Right lobe of liver (tissue), 4 donors: ENCODE results near the gene YLPM1.

Source experiments
- POLR2A ChIP-seq: fragments of 450-650 bp; IDR thresholded peaks from one replicate; pipeline ENCODE4 v1.6.1; 2017; ENCODE audit warnings: antibody characterized with exemption, mild to moderate bottlenecking
- TF ChIP-seq, protein P1 (sequence below), 4 donors: fragments of 200-600 bp in 3 of 4; fragments of 450-650 bp in 1 of 4; IDR thresholded peaks; one replicate each; pipeline versions ENCODE4 v1.5.1 to v1.8.0; 2016 to 2022; ENCODE audit warnings: antibody characterized with exemption in 4 of 4, mild to moderate bottlenecking in 2 of 4
- donor health status: DM: no; HTN: no; CAD: no.
- donor health status: DM: no; HTN: no; CAD: no.
- donor health status: DM: no; HTN: yes; CAD: no.

DNA sequence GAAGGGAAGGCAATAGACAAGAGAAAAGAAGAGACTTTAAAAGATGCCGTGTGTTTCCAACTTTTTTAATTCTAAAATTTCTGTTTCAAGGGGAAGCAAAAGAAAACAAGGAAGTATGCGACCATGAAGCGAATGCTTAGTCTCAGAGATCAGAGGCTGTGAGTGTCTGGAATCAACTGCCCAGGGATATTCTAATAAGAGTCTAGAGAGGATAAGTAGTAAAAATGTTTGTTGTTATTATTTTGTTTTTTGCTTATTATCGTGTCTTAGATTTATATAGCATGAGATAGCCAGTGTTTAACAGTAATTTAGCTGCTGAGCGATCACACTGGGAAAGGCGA is 49.8 kb upstream of the YLPM1 start:
- TF ChIP-seq, protein P1, sequence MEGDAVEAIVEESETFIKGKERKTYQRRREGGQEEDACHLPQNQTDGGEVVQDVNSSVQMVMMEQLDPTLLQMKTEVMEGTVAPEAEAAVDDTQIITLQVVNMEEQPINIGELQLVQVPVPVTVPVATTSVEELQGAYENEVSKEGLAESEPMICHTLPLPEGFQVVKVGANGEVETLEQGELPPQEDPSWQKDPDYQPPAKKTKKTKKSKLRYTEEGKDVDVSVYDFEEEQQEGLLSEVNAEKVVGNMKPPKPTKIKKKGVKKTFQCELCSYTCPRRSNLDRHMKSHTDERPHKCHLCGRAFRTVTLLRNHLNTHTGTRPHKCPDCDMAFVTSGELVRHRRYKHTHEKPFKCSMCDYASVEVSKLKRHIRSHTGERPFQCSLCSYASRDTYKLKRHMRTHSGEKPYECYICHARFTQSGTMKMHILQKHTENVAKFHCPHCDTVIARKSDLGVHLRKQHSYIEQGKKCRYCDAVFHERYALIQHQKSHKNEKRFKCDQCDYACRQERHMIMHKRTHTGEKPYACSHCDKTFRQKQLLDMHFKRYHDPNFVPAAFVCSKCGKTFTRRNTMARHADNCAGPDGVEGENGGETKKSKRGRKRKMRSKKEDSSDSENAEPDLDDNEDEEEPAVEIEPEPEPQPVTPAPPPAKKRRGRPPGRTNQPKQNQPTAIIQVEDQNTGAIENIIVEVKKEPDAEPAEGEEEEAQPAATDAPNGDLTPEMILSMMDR (IDR thresholded peaks at IDR 0.05): no peak
- no peak for TF ChIP-seq POLR2A
